EL (cell line): ENCODE data around the gene PROZ.

ENCODE experiments used
- DNase-seq: peaks from one replicate; pipeline ENCODE4 v3.0.0-alpha.2; 2016

The PROZ gene

GRCh38 chr13:113209336-113209758 lies 50.9 kb downstream of the PROZ start, which contains the start of gene CUL4A:
TSS of gene CUL4A (plus strand) at chr13:113209613. CDS start at chr13:113209628, 15 bp downstream.
- peak; percentile 85 for DNase-seq

GRCh38 chr13:113209759-113210421 lies 51.4 kb downstream of the PROZ start:
- peak; percentile 66 for DNase-seq

- DNase-seq: no peak
Observed at GRCh38 chr13:113210833-113211232, 52.4 kb downstream of the PROZ start.

GRCh38 chr13:113211774-113212173 lies 53.3 kb downstream of the PROZ start:
- DNase-seq: no peak

DNA sequence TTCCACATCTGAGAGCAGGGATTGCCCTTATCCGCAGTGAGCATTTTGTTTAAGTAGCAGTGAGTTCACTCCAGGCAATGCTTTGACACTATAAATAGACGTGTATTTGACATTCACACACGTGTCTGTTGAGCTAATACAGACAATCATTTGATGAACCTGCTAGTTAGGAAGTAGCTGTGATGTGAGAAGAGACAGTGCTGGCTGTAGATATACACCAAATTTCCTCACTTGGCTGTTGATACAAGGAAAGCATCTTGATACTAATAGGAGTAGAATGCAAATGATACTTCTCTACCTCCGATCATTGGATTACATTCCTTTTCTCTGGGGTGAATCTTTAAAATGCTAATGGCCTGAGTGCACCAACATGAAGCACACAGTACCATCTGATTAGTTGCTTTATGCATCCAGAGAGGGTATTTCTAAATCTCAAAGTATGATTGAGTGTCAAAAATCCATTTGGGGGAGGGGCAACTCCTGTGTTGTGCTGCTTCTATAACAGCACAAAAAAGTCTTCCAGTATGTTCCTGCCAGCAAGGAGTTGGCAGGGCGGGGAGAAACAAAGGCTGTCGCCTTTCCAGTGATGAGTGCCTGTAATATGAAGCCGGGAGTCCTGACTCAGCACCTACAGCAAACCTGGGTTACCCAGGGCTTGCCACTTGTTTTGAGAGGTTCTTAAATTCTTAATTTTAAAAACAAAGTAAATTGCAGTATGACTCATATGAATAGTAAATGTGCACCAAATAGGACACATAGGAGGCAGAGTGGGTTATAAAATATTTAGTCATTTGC lies 58.0 kb downstream of the PROZ start:
- DNase-seq: peak; percentile 61

GRCh38 chr13:113218586-113218985 lies 60.1 kb downstream of the PROZ start:
- no peak for DNase-seq

GRCh38 chr13:113219256-113219940 lies 61.0 kb downstream of the PROZ start:
- peak; percentile 30 for DNase-seq

GRCh38 chr13:113220141-113220598 lies 61.7 kb downstream of the PROZ start:
- DNase-seq: no peak

- DNase-seq: peak; percentile 23
Observed at GRCh38 chr13:113220877-113221276, 62.4 kb downstream of the PROZ start.
